HT1080 (cell line): ENCODE measurements around the gene ATP11A. TPM values are rescaled to one million over a fixed set of nuclear protein-coding genes. Genes with fewer than 3 reads are reported as not detected.
"Not testable (repeated sequence)": the region's sequence is repeated elsewhere in the genome, so short reads cannot be mapped to it uniquely, and the experiment has no call there.

Source experiments
- DNase-seq: peaks from one replicate; pipeline ENCODE4 v3.0.0-alpha.2; 2015; ENCODE audit warnings: low read depth
- total RNA-seq: library from RNA; depleted of rRNA; stranded (reverse); fragments of >200 nt; shearing (Covaris generic); gene quantifications from 2 replicates; pipeline ENCODE4 v1.2.3, GENCODE V29; 2014

ATP11A gene
- total RNA-seq, 1 experiment from 2014 or later: 7.7 TPM

- no peak for DNase-seq
These were observed 147.1 kb downstream of the ATP11A start for GRCh38 chr13:112836940-112837339.

GRCh38 chr13:112837371-112838037, 147.7 kb downstream of the ATP11A start:
- no peak for DNase-seq

GRCh38 chr13:112838038-112838841, 148.4 kb downstream of the ATP11A start:
- DNase-seq: no peak

GRCh38 chr13:112838842-112839117, 148.9 kb downstream of the ATP11A start:
- no peak for DNase-seq

GRCh38 chr13:112839356-112840105, 149.7 kb downstream of the ATP11A start:
- DNase-seq: no peak

GRCh38 chr13:112840472-112841302, 150.8 kb downstream of the ATP11A start:
- DNase-seq: no peak

DNA sequence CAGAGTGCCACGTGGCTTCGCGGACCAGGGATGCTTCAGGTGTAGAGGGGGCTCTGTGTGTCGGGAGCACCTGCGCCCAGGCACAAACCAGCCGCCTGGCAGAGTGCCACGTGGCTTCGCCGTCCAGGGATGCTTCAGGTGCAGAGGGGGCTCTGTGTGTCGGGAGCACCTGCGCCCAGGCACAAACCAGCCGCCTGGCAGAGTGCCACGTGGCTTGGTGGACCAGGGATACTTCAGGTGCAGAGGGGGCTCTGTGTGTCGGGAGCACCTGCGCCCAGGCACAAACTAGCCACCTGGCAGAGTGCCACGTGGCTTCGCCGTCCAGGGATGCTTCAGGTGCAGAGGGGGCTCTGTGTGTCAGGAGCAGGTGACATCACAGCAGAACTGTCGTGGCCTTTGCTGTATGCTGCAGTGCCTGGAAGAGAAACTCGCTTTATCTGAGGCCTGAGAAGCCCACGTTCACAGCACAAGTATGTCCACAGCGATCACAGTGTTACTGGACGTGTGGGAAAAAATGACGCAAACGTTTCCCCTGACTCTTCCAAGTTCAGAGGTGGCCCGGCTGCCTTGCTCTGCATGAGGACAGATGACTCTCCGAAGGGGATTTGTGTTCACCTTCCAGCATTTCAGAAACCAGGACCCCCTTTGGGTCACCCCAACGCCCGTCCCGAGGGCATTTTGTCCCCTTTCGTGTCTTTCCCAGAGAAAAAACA, 151.6 kb downstream of the ATP11A start:
- not testable (repeated sequence) for DNase-seq

DNA sequence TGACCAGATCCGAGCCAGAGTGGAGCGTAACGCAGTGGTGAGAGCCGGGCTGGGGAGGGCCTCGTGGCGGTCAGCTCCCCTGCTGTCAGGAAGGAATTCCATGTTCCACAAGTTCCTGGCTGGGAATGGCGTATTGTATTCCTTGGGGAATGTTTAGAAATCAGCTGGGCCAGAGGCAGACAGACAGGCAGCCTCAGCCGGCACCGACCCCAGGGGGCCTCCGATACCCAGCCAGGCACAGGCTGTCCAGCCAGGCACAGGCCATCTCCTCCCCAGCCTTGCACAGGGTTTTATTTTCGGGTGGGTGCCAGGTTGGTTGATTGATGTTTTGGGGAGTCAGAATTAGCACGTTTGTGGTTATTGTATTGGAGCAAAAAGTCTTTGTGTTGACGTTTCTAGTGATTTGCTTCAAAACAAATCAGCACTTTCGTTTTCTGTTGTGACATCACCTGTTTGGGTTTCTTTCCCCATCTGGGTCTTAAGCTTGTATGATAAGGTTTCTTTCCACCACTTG, 152.6 kb downstream of the ATP11A start:
- DNase-seq: no peak

DNA sequence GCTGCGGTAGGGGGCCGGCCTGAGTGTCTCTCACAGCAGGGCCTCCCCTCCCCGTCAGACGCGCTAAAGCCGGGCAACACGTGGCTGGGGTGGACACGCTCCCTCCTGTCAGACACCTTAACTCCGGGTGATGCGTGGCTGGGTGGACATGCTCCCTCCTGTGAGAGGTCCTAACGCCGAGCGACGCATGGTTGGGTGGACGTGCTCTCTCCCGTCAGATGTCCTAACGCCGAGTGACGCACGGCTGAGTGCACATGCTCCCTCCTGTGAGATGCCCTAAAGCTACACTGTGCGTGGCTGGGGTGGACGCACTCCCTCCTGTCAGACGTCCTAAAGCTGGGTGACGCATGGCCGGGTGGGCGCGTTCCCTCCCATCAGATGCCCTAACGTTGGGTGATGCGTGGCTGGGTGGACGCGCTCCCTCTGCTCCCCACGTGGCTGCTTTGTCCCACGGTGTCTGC, 153.1 kb downstream of the ATP11A start:
- DNase-seq: no peak

DNA sequence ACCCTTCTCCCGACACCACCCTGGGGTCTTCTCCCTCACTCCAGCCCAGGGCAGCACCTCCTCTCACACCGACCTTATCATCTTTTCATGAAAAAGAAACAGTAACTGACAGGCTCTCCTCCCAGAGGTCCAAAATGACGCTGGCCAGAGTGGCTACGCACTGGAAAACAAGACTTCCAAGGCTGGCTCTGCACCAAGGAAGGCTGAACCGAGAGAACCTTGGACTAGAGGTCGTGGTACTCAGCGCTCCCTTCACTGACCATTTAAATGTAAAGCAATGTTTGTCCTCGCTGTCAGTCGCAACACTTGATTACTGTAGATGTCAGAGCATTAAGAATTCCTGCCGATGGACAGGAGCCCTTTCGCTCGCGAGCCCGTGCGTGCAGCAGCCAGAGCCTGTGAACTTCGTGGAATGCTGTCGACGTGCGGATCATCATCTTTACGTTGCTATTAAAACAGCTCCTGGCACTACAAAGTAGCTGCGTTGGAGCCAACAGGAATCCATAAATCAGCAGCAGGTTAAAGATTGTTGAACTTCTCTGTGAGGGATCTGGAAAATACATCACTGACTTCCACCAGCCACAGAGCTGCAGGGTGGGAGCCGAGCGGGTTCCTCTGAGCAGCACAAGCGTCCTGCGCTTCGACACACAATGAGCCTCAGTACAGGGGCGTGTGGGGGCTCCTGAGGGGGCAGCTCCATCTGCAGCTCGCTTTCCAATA, 153.7 kb downstream of the ATP11A start:
- no peak for DNase-seq

DNA sequence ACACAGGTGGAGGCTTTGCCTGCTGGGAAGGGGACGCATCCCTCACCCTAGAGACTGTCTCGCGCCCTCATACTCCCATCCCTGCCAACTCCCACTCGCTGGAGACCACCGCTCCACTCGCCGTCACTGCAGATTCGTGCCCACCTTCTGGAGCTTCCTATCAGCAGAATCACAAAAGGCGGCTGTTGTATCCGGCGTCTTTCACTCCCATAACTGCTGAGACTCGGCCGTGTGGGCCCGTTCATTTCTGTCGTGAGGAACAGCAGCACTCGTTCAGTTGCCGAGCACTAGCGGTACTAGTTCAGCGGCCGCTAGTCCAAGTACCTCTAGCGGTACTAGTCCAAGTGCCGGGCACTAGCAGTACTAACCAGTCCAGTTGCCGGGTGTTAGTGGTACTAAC, 154.6 kb downstream of the ATP11A start:
- DNase-seq: no peak

DNA sequence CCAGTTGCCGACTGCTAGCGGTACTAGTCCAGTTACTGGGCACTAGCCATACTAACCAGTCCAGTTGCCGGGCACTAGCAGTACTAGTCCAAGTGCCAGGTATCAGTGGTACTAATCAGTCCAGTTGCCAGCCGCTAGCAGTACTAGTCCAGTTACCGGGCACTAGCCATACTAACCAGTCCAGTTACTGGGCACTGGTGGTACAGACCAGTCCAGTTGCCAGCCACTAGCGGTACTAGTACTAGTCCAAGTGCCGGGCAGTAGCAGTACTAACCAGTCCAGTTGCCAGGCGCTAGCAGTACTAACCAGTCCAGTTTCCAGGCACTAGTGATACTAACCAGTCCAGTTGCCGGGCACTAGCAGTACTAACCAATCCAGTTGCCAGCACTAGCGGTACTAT, 155.0 kb downstream of the ATP11A start:
- no peak for DNase-seq

- DNase-seq: no peak
These were observed 155.8 kb downstream of the ATP11A start for GRCh38 chr13:112845511-112846144.

- no peak for DNase-seq
These were observed 156.7 kb downstream of the ATP11A start for GRCh38 chr13:112846411-112847115.

DNA sequence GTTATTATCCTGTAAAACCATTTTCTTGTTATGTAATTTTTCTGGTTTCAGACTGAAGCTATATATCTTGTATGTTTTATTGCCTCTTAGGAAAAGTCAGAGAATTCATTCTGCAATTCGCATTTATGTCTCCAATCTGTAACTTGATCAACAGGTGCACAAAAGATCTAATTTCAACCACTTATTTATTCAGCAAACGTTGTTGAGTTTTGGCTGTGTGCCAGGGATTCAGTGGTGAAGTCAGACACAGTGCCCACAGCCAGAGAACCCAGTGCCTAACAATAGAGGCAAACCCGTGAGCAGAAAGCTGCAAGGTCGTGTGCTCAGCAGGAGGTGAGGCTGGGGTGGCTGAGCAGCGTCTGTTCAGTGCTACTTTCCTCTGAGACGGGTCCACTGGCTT, 159.7 kb downstream of the ATP11A start:
- DNase-seq: peak; percentile 16

DNA sequence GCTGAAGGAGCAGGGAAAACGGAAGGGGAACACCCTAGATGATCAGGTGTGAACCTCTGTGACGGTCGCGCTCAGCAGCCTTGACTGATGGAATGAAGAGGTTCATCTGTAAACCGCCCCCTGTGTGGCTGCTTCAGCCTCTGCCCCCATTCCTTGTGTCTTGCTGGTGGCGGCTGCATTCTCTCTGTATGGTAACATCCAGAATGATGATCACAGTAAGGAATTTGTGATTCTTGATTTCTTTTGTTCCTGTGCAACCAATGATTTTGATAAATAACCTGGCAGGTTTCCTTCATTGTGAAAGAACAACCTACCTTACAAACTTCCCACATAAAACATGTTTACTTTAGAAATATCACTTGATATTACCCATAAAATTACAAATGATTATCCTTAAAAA, 160.4 kb downstream of the ATP11A start:
- no peak for DNase-seq

- no peak for DNase-seq
These were observed 161.5 kb downstream of the ATP11A start for GRCh38 chr13:112851107-112852038.

DNA sequence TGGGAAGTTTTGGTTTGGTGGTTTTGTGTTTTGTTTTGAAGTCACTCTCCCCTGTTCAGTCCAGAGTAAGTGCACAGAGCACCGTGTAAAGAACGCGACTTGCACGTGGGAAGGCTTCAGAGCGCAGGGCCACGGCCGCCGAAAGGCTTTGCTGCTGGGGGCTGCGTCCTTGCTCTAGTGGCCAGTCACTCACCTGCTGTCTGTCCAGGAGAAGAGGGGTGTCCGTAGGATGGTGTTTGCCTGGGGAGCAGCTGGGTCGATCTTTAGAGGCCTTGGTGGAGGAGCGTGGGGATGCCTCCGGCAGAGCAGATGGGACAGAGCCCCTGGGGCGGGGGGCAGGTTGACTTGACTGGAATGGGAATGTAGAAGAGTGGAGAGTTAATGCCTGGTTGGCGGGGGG, 162.6 kb downstream of the ATP11A start:
- no peak for DNase-seq
